ENCODE measurements around the gene ADAMTS15.

The ADAMTS15 gene

GRCh38 chr11:130515829-130516553 is 67.5 kb downstream of the ADAMTS15 start:
- DNase-seq: peak; percentile 52

- no peak for DNase-seq
Measured at GRCh38 chr11:130516554-130517505, 68.4 kb downstream of the ADAMTS15 start.

GRCh38 chr11:130518164-130518680 is 69.8 kb downstream of the ADAMTS15 start:
- no peak for DNase-seq

- DNase-seq: no peak
Measured at GRCh38 chr11:130519128-130519932, 70.9 kb downstream of the ADAMTS15 start.

- DNase-seq: no peak
Measured at GRCh38 chr11:130520271-130520671, 71.8 kb downstream of the ADAMTS15 start.

- DNase-seq: peak; percentile 61
Measured at GRCh38 chr11:130522284-130522961, 74.0 kb downstream of the ADAMTS15 start.

GRCh38 chr11:130523166-130523565 is 74.7 kb downstream of the ADAMTS15 start:
- DNase-seq: no peak

- no peak for DNase-seq
Measured at GRCh38 chr11:130523609-130524008, 75.2 kb downstream of the ADAMTS15 start.

- no peak for DNase-seq
Measured at GRCh38 chr11:130524132-130524790, 75.8 kb downstream of the ADAMTS15 start.

- no peak for DNase-seq
Measured at GRCh38 chr11:130525307-130525706, 76.9 kb downstream of the ADAMTS15 start.
